ENCODE results near the gene ARHGAP21. TPM values are rescaled to one million over a fixed set of nuclear protein-coding genes. Genes with fewer than 3 reads are reported as not detected.
"Not testable (repeated sequence)": the region's sequence is repeated elsewhere in the genome, so short reads cannot be mapped to it uniquely, and the experiment has no call there.

ARHGAP21 gene
- total and polyA plus RNA-seq, 4 donors: 18.8 to 138 (median 46.1) TPM

- not testable (repeated sequence) for H3K9me3 ChIP-seq (ENCODE audit: control insufficient read depth in 4 of 4, insufficient read depth in 3 of 4, low read length in 3 of 4); H3K9ac ChIP-seq (ENCODE audit: insufficient read depth in 1 of 2, low read length in 2 of 2); H3K4me1 ChIP-seq (ENCODE audit: control insufficient read depth in 5 of 5, insufficient read depth in 5 of 5, low read length in 5 of 5); H3K4me3 ChIP-seq; H3K36me3 ChIP-seq (ENCODE audit: control insufficient read depth in 4 of 4, insufficient read depth in 4 of 4, low read length in 4 of 4); H3K27ac ChIP-seq (ENCODE audit: low read depth in 1 of 2, low read length in 1 of 2); DNase-seq; ATAC-seq (ENCODE audit: insufficient read depth, low FRiP score); H3K27me3 ChIP-seq (ENCODE audit: control insufficient read depth in 3 of 3, insufficient read depth in 3 of 3, low read length in 2 of 3)
- 97 to 100% methylated on average over 1 to 15 of the region's 33 CpGs for WGBS, 2 donors
Measured at GRCh38 chr10:24656326-24656725, 67.4 kb downstream of the ARHGAP21 start.

- ATAC-seq (ENCODE audit: insufficient read depth, low FRiP score): no peak
- peaks cover 0 to 5% (median under 1%) of the 10 kb centered on the region in 4 donors for H3K36me3 ChIP-seq (ENCODE audit: control insufficient read depth in 4 of 4, insufficient read depth in 4 of 4, low read length in 4 of 4)
- H3K4me3 ChIP-seq: no peak overlapping the region
- TF ChIP-seq, protein P1, sequence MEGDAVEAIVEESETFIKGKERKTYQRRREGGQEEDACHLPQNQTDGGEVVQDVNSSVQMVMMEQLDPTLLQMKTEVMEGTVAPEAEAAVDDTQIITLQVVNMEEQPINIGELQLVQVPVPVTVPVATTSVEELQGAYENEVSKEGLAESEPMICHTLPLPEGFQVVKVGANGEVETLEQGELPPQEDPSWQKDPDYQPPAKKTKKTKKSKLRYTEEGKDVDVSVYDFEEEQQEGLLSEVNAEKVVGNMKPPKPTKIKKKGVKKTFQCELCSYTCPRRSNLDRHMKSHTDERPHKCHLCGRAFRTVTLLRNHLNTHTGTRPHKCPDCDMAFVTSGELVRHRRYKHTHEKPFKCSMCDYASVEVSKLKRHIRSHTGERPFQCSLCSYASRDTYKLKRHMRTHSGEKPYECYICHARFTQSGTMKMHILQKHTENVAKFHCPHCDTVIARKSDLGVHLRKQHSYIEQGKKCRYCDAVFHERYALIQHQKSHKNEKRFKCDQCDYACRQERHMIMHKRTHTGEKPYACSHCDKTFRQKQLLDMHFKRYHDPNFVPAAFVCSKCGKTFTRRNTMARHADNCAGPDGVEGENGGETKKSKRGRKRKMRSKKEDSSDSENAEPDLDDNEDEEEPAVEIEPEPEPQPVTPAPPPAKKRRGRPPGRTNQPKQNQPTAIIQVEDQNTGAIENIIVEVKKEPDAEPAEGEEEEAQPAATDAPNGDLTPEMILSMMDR (IDR thresholded peaks at IDR 0.05; ENCODE audit: control extremely low read depth, extremely low read depth): no peak
- no peak for DNase-seq
- peaks cover 0 to 12% (median 0%) of the 10 kb centered on the region in 5 donors for H3K4me1 ChIP-seq (ENCODE audit: control insufficient read depth in 5 of 5, insufficient read depth in 5 of 5, low read length in 5 of 5)
- no peaks in the 10 kb centered on the region for H3K27me3 ChIP-seq (ENCODE audit: control insufficient read depth in 3 of 3, insufficient read depth in 3 of 3, low read length in 2 of 3)
- H3K9ac ChIP-seq (ENCODE audit: insufficient read depth in 1 of 2, low read length in 2 of 2): no peak overlapping the region
- H3K9me3 ChIP-seq (ENCODE audit: control insufficient read depth in 4 of 4, insufficient read depth in 3 of 4, low read length in 3 of 4): no peaks in the 10 kb centered on the region
- H3K27ac ChIP-seq (ENCODE audit: low read depth in 1 of 2, low read length in 1 of 2): no peak overlapping the region
- 98 to 99% methylated on average over 4 of the region's 4 CpGs for WGBS, 2 donors
Measured at GRCh38 chr10:24652381-24652957, 71.2 kb downstream of the ARHGAP21 start.

- no peak overlapping the region for H3K4me3 ChIP-seq
- no peak overlapping the region for H3K9ac ChIP-seq (ENCODE audit: insufficient read depth in 1 of 2, low read length in 2 of 2)
- ATAC-seq (ENCODE audit: insufficient read depth, low FRiP score) (no peak), DNase-seq (no peak)
- no peak overlapping the region for H3K27ac ChIP-seq (ENCODE audit: low read depth in 1 of 2, low read length in 1 of 2)
- no peaks in the 10 kb centered on the region for H3K9me3 ChIP-seq (ENCODE audit: control insufficient read depth in 4 of 4, insufficient read depth in 3 of 4, low read length in 3 of 4)
- peaks cover 0 to 12% (median 0%) of the 10 kb centered on the region in 5 donors for H3K4me1 ChIP-seq (ENCODE audit: control insufficient read depth in 5 of 5, insufficient read depth in 5 of 5, low read length in 5 of 5)
- H3K36me3 ChIP-seq (ENCODE audit: control insufficient read depth in 4 of 4, insufficient read depth in 4 of 4, low read length in 4 of 4): peaks cover 0 to 5% (median under 1%) of the 10 kb centered on the region in 4 donors
- TF ChIP-seq, protein P1 (IDR thresholded peaks at IDR 0.05; ENCODE audit: control extremely low read depth, extremely low read depth): no peak
- 73 to 83% methylated on average over 2 of the region's 2 CpGs for WGBS, 2 donors
- H3K27me3 ChIP-seq (ENCODE audit: control insufficient read depth in 3 of 3, insufficient read depth in 3 of 3, low read length in 2 of 3): no peaks in the 10 kb centered on the region
Measured at GRCh38 chr10:24651923-24652322, 71.8 kb downstream of the ARHGAP21 start.

DNA sequence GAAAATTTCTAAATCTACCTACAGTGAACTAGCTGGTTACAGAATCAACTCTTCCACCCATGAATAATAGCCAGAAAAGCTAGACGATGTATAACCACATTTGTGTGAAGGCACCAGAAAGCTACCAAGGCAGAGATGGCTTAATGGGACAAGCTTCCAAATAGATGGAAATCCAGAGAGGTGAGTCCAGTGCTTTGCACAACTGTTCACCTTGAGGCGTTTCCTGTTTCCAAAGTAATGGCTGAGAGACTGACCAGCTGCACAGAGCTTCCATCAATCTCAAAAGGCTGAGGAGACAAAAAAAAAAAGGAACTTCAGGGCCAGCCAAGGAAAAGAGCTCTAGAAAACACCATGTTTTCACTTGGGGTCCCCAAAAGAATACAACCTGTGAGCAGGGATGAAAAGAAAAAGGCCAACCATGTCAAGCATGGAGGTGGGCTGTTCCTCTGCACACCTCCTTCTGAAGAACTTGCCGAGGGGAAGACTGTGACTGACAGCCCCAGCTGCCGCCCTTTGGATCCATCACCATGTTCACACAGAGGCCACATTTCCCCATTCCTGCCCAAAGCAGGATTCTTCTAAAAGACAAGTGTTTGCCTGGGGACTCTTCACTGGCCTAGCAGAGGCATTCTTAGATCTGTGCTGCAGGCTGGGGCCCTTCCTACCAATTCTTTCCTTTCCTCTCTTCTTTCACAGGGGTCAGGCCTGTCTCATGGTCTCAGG is 72.9 kb downstream of the ARHGAP21 start:
- no peak for DNase-seq
- H3K27me3 ChIP-seq (ENCODE audit: control insufficient read depth in 3 of 3, insufficient read depth in 3 of 3, low read length in 2 of 3): no peaks in the 10 kb centered on the region
- H3K9ac ChIP-seq (ENCODE audit: insufficient read depth in 1 of 2, low read length in 2 of 2): no peak overlapping the region
- 86 to 92% methylated on average over 4 of the region's 4 CpGs for WGBS, 2 donors
- no peak overlapping the region for H3K4me3 ChIP-seq
- no peaks in the 10 kb centered on the region for H3K9me3 ChIP-seq (ENCODE audit: control insufficient read depth in 4 of 4, insufficient read depth in 3 of 4, low read length in 3 of 4)
- H3K4me1 ChIP-seq (ENCODE audit: control insufficient read depth in 5 of 5, insufficient read depth in 5 of 5, low read length in 5 of 5): peaks cover 0 to 12% (median 0%) of the 10 kb centered on the region in 5 donors
- H3K27ac ChIP-seq (ENCODE audit: low read depth in 1 of 2, low read length in 1 of 2): no peak overlapping the region
- H3K36me3 ChIP-seq (ENCODE audit: control insufficient read depth in 4 of 4, insufficient read depth in 4 of 4, low read length in 4 of 4): peaks cover 0 to 5% (median under 1%) of the 10 kb centered on the region in 4 donors
- no peak for ATAC-seq (ENCODE audit: insufficient read depth, low FRiP score)
- TF ChIP-seq, protein P1 (IDR thresholded peaks at IDR 0.05; ENCODE audit: control extremely low read depth, extremely low read depth): no peak

Data from lung (tissue), 12 donors.